AG08395 (cell line): ENCODE results near the gene CCDC184.
"Not testable (repeated sequence)": the region's sequence is repeated elsewhere in the genome, so short reads cannot be mapped to it uniquely, and the experiment has no call there.

Source experiments
- DNase-seq: peaks from one replicate; pipeline ENCODE4 v3.0.0; 2012; ENCODE audit warnings: mixed read lengths, low spot score

Gene CCDC184

DNA sequence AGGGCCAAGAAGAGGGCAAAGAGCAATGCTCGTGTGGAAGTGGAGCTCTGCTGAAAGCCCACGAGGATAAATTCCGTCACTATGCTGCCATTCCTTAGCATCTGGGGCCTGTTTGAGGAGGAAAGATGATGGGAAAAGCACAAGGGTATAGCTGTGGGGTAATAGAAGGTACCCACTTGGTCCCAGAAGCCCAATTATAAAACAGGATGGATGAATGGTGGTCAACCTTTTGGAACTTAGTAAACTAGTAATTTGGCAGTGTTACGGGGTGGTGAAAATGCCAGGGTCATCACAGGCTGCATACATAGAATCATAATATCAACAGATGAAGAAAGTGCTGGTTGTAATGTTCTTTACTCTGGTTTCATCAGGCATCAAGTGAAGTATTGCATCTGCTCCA, 19.7 kb downstream of the CCDC184 start, which contains the start of gene OR10AD1:
Gene OR10AD1 (minus strand): TSS at position 101 of the 400 bp plus-strand sequence. CDS start 0 bp downstream, at position 101.
- DNase-seq: no peak

DNA sequence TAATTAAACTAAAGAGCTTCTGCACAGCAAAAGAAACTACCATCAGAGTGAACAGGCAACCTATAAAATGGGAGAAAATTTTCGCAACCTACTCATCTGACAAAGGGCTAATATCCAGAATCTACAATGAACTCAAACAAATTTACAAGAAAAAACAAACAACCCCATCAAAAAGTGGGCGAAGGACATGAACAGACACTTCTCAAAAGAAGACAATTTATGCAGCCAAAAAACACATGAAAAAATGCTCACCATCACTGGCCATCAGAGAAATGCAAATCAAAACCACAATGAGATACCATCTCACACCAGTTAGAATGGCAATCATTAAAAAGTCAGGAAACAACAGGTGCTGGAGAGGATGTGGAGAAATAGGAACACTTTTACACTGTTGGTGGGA, 26.1 kb downstream of the CCDC184 start:
- DNase-seq: not testable (repeated sequence)

DNA sequence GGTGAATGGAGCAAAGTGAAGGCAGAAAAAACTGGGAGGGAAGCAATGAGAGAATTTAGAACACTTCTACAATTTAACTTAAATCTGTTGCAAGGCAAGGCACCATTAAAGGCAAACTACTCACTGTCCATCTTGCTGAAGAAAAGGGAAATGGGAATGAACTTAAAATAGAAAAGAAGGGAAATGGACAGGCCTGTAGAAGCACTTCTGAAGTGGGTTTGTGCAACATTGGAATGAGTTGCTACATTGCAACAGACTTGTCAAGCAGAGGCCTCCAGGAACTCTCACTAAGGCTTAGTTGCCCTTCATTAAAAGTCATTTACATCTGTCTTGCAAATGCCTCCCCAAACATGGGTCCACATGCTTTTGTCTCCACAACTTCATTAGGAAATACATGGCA, 33.3 kb downstream of the CCDC184 start:
- no peak for DNase-seq

DNA sequence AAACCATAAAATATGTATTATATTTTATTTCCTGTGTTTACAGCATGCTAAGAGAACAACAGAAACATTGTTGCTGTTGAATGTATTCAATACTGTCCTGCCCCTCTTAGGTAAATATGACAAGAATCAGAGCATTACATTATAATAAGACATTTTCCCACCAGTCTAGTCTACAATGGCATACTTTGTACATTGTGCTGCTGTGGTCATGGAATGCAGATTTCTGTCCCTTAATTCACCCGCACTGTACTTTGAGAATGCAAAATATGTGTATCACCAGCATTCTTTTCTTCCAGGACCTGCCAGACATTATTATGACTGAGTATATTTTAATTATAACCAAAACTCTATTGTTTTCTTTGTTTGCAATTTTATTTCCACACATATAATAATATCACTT, 36.2 kb downstream of the CCDC184 start:
- DNase-seq: no peak

DNA sequence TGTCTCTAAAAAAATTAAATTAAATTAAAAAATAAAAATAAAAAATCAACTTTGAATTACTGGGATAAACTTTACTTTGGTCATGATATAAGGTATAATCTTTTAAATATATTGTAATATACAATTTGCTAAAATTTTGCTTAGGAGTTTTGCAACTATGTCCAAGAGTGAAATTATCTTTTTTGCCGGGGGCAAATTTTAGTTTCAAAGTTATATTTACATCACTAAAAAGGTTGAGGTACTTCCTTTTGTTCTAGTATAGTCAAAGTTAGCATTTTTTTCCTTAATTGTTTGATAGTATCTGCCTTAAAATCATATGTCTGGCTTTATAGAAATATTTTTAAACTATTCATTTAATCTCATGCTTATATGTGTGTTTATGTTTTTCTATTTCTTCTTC, 37.3 kb downstream of the CCDC184 start:
- no peak for DNase-seq

DNA sequence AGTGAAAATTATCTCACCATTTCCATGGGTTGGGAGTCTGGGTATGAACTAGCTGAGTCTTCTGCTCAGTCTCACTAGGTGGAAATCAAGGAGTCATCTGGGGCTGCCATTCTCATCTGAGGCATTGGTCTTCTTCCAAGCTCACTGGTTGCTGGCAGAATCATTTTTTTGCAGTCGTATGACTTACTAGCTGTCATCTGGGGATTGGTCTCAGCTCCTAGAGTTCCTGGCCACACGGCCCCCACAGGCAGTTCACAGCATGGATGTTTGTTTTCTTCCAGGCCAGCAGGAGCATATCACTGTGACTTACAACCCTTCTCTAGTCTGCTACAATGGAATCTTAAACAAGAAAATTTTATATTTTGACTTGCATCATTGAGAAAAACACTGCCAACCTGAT, 38.2 kb downstream of the CCDC184 start:
- DNase-seq: no peak

- DNase-seq: not testable (repeated sequence)
Observed at GRCh38 chr12:48224533-48224932, 41.1 kb downstream of the CCDC184 start.

DNA sequence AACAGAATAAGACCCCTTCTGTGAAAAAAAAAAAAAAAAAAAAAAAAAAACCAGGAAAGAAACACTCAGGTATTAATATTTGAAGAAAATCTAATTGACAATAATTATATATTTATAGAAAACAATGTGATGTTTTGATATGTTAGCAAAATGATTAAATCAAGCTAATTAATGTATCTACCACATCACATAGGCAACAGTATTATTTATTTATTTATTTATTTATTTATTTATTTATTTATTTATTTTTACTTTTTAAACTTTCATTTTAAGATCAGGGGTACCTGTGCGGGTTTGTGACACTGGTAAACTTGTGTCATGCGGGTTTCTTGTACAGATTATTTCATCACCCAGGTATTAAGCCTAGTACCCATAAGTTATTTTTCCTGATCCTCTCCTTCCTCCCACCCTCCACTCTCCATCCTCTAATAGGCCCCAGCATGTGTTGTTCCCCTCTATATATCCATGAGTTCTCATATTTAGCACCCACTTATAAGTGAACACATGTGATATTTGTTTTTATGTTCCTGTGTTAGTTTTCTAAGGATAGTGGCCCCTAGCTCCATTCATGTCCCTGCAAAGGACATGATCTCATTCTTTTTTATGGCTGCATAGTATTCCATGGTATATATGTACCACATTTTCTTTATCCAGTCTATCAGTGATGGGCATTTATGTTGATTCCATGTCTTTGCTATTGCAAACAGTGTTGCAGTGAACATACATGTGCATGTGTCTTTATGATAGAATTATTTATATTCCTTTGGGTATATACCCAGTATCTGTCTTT, 47.9 kb downstream of the CCDC184 start:
- not testable (repeated sequence) for DNase-seq
